H7 (cell line): ENCODE measurements around the gene SMIM17. TPM values are rescaled to one million over a fixed set of nuclear protein-coding genes. Genes with fewer than 3 reads are reported as not detected.

Experiments used
- DNase-seq: peaks from one replicate; pipeline ENCODE4 v3.0.0; 2012
- H3K27me3 ChIP-seq: 2 replicates; pipeline ENCODE4 v1.6.0; 2011; ENCODE audit warnings: mild to moderate bottlenecking, low read length; ENCODE audit not compliant: control insufficient read depth, insufficient read depth
- H3K36me3 ChIP-seq: replicated peaks from 2 replicates; pipeline ENCODE4 v1.5.1; 2011; ENCODE audit warnings: low read length; ENCODE audit not compliant: control insufficient read depth, insufficient read depth
- H3K4me3 ChIP-seq: 2 replicates; pipeline ENCODE4 v1.5.1; 2011; ENCODE audit warnings: low read depth, mild to moderate bottlenecking, control low read depth, low read length, moderate library complexity; ENCODE audit not compliant: insufficient read depth
- total RNA-seq: library from RNA; depleted of rRNA; stranded (reverse); fragments of >200 nt; shearing (Covaris generic); gene quantifications from 2 replicates; pipeline ENCODE4 v1.2.3, GENCODE V29; 2014; rRNA removed

The SMIM17 gene
- total RNA-seq = not detected in 2 replicates

DNA sequence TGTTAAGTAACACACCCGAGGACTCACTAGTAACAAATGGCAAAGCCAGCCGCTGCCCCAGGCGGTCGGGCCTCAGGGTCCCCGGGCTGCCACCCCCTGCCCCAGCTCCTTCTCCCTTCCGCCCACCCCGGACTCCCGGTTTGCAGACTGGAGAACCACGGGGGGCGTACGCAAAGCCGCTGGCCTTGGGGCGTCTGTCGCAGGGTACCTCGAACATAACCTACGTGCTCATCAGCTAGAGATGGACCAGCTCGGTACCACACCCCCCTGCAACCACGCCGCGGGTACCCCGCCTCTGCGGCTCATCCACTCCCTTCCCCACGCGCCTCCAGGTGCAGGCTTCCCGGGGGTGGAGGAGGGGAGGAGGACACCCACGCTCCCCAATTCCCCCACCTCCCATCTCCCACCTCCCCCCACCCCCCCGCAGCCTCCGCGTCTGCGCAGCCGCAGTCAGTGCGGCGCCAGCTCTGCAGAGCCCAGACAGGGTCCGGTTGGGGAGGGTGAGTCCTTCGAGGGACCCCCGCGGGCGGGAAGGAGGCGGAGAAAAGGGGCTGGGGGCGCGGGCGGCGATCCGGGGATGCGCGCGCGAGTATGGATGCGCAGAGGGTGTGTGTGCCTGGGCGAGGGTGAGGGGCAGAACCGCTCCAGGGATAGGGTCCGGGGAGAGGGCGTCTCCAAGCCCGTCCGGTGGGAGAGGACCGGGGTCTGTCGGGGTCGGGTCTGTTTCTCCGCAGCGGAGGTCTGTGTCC, at the start of gene SMIM17:
TSS of gene SMIM17 (plus strand) at position 449 of the 749 bp plus-strand sequence. CDS start 2,509 bp downstream, outside the sequence.
- Histone ChIP-seq H3K36me3 (no peaks in the 10 kb centered on the region), H3K27me3 (no peaks in the 10 kb centered on the region), H3K4me3 (no peak within 1 kb of the TSS)
- peak; percentile 25 for DNase-seq

- H3K36me3 ChIP-seq = no peaks in the 10 kb centered on the region
- peak overlapping the region; percentile 80; the same call in 1 of the 2 replicates for H3K4me3 ChIP-seq
- H3K27me3 ChIP-seq = no peaks in the 10 kb centered on the region
- no peak for DNase-seq
Measured at GRCh38 chr19:56594446-56594782, 48.5 kb upstream of the SMIM17 start.

- Histone ChIP-seq H3K27me3 (no peaks in the 10 kb centered on the region), H3K36me3 (no peaks in the 10 kb centered on the region), H3K4me3 (peak within 1 kb of the TSS; percentile 80)
- DNase-seq = peak; percentile 98
Measured at GRCh38 chr19:56594783-56595547, 48.0 kb upstream of the SMIM17 start, which contains the start of gene ZNF71. Gene ZNF71, plus strand, starts transcription at chr19:56595302. Its CDS starts 6,257 bp downstream, at chr19:56601559.

- Histone ChIP-seq H3K27me3 (no peaks in the 10 kb centered on the region), H3K4me3 (peak overlapping the region; percentile 80), H3K36me3 (no peaks in the 10 kb centered on the region)
- DNase-seq = no peak
Measured at GRCh38 chr19:56595548-56595899, 47.4 kb upstream of the SMIM17 start.

- DNase-seq = no peak
- H3K4me3 ChIP-seq = no peak overlapping the region
- peaks cover 5% of the 10 kb centered on the region for H3K36me3 ChIP-seq
- H3K27me3 ChIP-seq = no peaks in the 10 kb centered on the region
Measured at GRCh38 chr19:56596676-56597075, 46.3 kb upstream of the SMIM17 start.

- DNase-seq = no peak
- H3K36me3 ChIP-seq = peaks cover 6% of the 10 kb centered on the region
- H3K4me3 ChIP-seq = no peak overlapping the region
- no peaks in the 10 kb centered on the region for H3K27me3 ChIP-seq
Measured at GRCh38 chr19:56597696-56598095, 45.3 kb upstream of the SMIM17 start.

GRCh38 chr19:56601375-56601774, 41.6 kb upstream of the SMIM17 start:
- DNase-seq = no peak
- Histone ChIP-seq H3K27me3 (no peaks in the 10 kb centered on the region), H3K36me3 (peaks cover 6% of the 10 kb centered on the region), H3K4me3 (no peak overlapping the region)

DNA sequence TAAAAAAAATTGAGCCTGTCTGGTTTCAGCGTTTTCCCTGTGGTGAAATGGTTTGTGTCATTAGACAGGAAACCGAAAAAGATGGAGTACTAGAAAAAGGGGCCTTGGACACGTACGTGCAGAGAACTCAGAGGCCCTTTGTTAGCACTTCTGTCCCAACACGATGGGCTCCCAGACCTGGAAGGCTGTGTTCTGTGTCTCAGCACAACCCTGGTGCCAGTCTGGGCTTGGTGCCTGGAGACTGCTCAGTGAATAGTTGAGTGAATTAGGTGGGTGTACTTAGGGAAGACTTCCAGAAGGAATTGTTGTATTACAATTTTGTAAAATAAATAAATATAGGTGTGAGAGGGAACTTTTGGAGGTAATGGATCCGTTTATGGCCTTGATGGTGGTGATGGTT, 39.1 kb upstream of the SMIM17 start:
- no peak overlapping the region for H3K4me3 ChIP-seq
- no peaks in the 10 kb centered on the region for H3K27me3 ChIP-seq
- peaks cover 6% of the 10 kb centered on the region for H3K36me3 ChIP-seq
- no peak for DNase-seq

DNA sequence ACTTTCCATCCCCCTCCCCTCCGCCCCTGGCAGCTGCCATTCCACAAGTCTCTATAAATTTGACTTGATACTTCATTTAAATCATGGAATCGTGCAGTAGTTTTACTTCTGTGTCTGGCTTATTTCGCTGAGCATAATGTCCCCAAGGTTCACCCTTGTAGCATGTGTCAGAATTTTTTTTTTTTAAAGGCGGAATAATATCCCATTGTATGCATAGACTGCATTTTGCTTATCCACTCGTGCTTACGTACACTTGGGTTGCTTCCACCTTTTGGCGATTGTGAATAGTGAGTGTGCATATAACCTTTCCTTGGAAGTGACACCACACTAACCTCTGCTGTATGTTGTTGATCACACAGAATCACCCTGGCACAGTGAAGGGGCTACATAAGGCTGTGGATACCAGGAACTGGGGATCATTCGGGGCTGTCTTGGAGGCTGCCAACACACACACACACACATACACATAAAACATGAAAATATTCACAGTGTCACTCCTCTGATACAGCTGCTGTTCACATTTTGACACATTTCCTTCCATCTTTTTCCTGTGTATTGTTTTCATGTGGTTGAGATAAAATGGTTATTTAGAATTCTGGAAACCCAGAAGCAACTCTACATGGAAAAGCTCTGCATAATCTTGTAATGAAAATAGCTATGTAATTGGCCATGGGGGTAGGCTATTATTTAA, 34.5 kb upstream of the SMIM17 start:
- no peaks in the 10 kb centered on the region for H3K27me3 ChIP-seq
- H3K36me3 ChIP-seq = no peaks in the 10 kb centered on the region
- no peak for DNase-seq
- no peak overlapping the region for H3K4me3 ChIP-seq

DNA sequence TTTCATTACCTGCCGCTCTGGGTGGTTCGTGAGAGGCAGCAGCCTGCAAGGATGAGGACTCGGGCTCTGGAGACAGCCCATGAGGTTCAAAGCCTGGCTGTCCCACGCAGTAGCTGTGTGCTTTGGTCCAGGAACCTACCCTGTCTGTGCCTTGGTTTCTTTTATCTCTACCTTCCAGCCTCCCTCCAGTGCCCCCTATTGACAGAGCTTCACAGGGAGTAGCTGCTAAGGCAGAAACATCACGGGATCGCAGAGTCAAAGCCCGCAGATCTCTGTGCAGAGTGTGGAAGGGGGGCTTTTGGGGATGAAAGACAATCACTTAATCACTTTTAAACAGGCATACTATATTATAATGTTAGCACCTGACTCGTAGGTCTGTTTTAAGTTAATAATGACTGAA, 31.7 kb upstream of the SMIM17 start:
- no peaks in the 10 kb centered on the region for H3K27me3 ChIP-seq
- no peaks in the 10 kb centered on the region for H3K36me3 ChIP-seq
- H3K4me3 ChIP-seq = no peak overlapping the region
- no peak for DNase-seq

DNA sequence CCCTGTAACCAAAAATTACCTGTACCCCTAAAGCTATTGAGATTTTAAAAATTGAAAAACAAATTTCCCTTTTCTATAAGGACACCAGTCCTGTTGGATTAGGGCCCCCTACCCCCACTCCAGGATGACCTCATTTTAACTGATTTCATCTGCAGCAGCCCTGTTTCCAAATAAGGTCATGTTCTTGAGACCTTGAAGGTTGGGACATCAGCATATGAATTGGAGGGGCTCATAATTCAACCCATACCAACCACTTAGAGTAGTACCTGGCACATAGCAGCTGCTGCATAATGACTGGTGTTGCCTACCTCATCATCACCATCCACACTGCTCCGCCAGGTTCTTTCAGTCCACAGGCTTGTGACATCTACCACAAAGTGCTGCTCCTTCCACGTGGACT, 30.2 kb upstream of the SMIM17 start:
- no peaks in the 10 kb centered on the region for H3K36me3 ChIP-seq
- DNase-seq = no peak
- no peak overlapping the region for H3K4me3 ChIP-seq
- no peaks in the 10 kb centered on the region for H3K27me3 ChIP-seq

- no peaks in the 10 kb centered on the region for H3K27me3 ChIP-seq
- no peak for DNase-seq
- no peak overlapping the region for H3K4me3 ChIP-seq
- H3K36me3 ChIP-seq = no peaks in the 10 kb centered on the region
Measured at GRCh38 chr19:56613639-56614038, 29.3 kb upstream of the SMIM17 start.

DNA sequence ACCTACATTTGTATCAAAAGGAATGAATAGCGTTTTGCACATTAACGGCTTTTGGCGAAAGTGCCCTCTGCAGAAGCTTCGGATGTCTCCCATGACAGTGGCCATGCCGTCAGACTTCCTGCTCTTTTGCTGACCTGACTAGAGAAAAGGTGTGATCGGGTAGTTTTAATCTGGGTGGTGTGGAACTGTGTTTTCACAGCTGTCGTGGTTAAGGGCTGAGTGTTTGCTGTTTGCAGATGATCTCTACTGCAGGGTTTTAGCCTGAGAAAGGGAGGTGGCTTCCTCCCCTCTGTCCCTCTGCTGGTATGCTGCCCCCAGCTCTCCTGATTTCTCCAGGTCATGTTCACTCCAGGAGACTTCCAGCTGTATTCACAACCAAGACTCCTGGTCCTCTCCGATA, 25.4 kb upstream of the SMIM17 start:
- no peak for DNase-seq
- Histone ChIP-seq H3K36me3 (no peaks in the 10 kb centered on the region; the same call in 1 of the 2 replicates), H3K4me3 (no peak overlapping the region), H3K27me3 (no peaks in the 10 kb centered on the region)

DNA sequence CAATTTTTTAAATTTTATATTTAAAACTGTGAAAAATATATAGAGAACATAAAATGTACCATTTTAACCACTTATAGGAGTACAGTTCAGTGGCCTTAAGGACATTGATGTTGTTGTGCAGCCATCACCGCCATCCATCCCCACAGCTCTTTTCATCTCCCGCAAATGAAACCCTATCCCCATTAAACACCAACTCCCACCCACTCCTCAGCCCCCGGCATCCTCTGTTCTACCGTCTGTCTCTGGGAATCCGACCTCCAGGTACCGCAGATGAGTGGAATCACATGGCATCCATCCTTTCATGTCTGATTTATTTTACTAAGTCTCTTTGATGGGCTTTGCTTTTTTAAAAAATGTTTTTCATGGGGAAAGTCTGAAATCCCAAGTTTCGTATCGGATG, 23.8 kb upstream of the SMIM17 start:
- no peaks in the 10 kb centered on the region; the same call in none of the 2 replicates for H3K36me3 ChIP-seq
- H3K4me3 ChIP-seq = no peak overlapping the region
- DNase-seq = no peak
- no peaks in the 10 kb centered on the region for H3K27me3 ChIP-seq

- no peaks in the 10 kb centered on the region for H3K27me3 ChIP-seq
- DNase-seq = peak; percentile 21
- H3K4me3 ChIP-seq = no peak overlapping the region
- no peaks in the 10 kb centered on the region; the same call in none of the 2 replicates for H3K36me3 ChIP-seq
Measured at GRCh38 chr19:56622374-56622773, 20.6 kb upstream of the SMIM17 start.
